NB4 (cell line): ENCODE measurements around the gene HELZ.

ENCODE experiments used
- CTCF ChIP-seq: IDR thresholded peaks from one replicate; pipeline ENCODE4 v1.5.1; 2012; ENCODE audit warnings: low read depth, low read length
- POLR2A ChIP-seq: IDR thresholded peaks from 2 replicates; pipeline ENCODE4 v1.6.1; 2011; ENCODE audit warnings: mild to moderate bottlenecking; ENCODE audit not compliant: insufficient read length; ENCODE audit errors: extremely low read depth

- no peak for TF ChIP-seq POLR2A
- TF ChIP-seq CTCF, result no peak
These were observed 212.6 kb downstream of the HELZ start for GRCh38 chr17:67032382-67032781.
